Smooth muscle cell (in vitro differentiated cells): ENCODE results near the gene DHRS2. TPM values are rescaled to one million over a fixed set of nuclear protein-coding genes. Genes with fewer than 3 reads are reported as not detected.
"Not testable (repeated sequence)": the region's sequence is repeated elsewhere in the genome, so short reads cannot be mapped to it uniquely, and the experiment has no call there.

Experiments used
- DNase-seq: peaks from one replicate; lab custom pipeline; 2025; ENCODE audit not compliant: unreplicated experiment; lab: John Stamatoyannopoulos, UW
- H2AFZ ChIP-seq: fragments of 200-600 bp; sonication (generic); 2 replicates; pipeline ENCODE4 v1.6.0; 2016; ENCODE audit warnings: antibody characterized with exemption, low read depth, mild to moderate bottlenecking
- H3F3A ChIP-seq: fragments of 200-600 bp; sonication (generic); 2 replicates; pipeline ENCODE4 v1.6.0; 2017; ENCODE audit warnings: antibody characterized with exemption, low read depth
- H3K27ac ChIP-seq: fragments of 200-600 bp; sonication (generic); 2 replicates; pipeline ENCODE4 v1.5.1; 2016; ENCODE audit warnings: low read depth, mild to moderate bottlenecking
- H3K27me3 ChIP-seq: fragments of 200-600 bp; sonication (generic); 2 replicates; pipeline ENCODE4 v1.6.1; 2016; ENCODE audit warnings: low read depth, mild to moderate bottlenecking
- H3K36me3 ChIP-seq: fragments of 200-600 bp; sonication (generic); 2 replicates; pipeline ENCODE4 v1.5.1; 2016; ENCODE audit warnings: low read depth
- H3K4me1 ChIP-seq: fragments of 200-600 bp; sonication (generic); 2 replicates; pipeline ENCODE4 v1.5.1; 2016; ENCODE audit warnings: low read depth
- H3K4me2 ChIP-seq: fragments of 200-600 bp; sonication (generic); 2 replicates; pipeline ENCODE4 v1.6.0; 2016; ENCODE audit warnings: mild to moderate bottlenecking
- H3K4me3 ChIP-seq: fragments of 200-600 bp; sonication (generic); 2 replicates; pipeline ENCODE4 v1.5.1; 2016; ENCODE audit warnings: mild to moderate bottlenecking
- H3K79me2 ChIP-seq: fragments of 200-600 bp; sonication (generic); 2 replicates; pipeline ENCODE4 v1.6.0; 2016; ENCODE audit warnings: low read depth, mild to moderate bottlenecking
- H3K9ac ChIP-seq: fragments of 200-600 bp; sonication (generic); 2 replicates; pipeline ENCODE4 v1.6.0; 2016; ENCODE audit warnings: low read depth
- H3K9me3 ChIP-seq: fragments of 200-600 bp; sonication (generic); replicated peaks from 2 replicates; pipeline ENCODE4 v1.5.1; 2016; ENCODE audit warnings: low read depth
- H4K20me1 ChIP-seq: fragments of 200-600 bp; sonication (generic); 2 replicates; pipeline ENCODE4 v1.6.0; 2016; ENCODE audit warnings: low read depth
- WGBS: methylation state at CpG from one replicate; pipeline ENCODE4 v1.1.7; 2016; ENCODE audit warnings: low lambda C conversion rate; 5-methylcytosine and 5-hydroxymethylcytosine counted together
- polyA plus RNA-seq: library from polyadenylated mRNA; unstranded; fragments of >200 nt; fragmentation: Nextera tagmentation; extraction: Ambion mirVana; gene quantifications from 2 replicates; pipeline ENCODE4 v1.2.1, GENCODE V29; 2016
- total RNA-seq: library from RNA; depleted of rRNA; stranded (reverse); fragments of >200 nt; gene quantifications from 2 replicates; pipeline ENCODE4 v1.2.3, GENCODE V29; 2014
- TF ChIP-seq, protein P1 (sequence below): fragments of 200-600 bp; sonication (generic); IDR thresholded peaks from 2 replicates; pipeline ENCODE4 v1.5.1; 2017; ENCODE audit warnings: borderline replicate concordance, mild to moderate bottlenecking, antibody characterized with exemption; ENCODE audit not compliant: insufficient read depth, poor library complexity, severe bottlenecking

Gene DHRS2
- total and polyA plus RNA-seq, 2 experiments from 2014 or later = 0.36 to 1.4 TPM

DNA sequence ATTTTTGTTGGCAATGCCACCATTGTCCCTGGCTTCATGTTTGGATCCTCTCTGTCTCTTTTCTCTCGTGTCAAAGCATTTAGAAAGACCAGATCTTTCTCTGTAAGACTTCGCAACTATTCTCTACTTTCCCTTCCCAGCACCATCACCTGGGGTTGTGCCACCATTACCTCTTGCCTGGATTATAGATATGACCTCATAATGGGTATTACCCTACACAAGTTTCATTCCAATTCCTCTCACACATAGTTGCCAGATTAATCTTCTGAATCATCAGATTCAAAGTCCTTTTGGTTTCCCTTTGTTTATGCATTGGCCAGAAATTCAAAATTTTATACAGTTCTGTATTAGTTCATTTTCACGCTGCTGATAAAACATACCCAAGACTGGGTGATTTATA is 27.2 kb upstream of the DHRS2 start:
- Histone ChIP-seq H3K4me2 (no peak overlapping the region), H3K4me1 (no peaks in the 10 kb centered on the region), H3K9ac (no peak overlapping the region), H3K27me3 (peaks cover 2% of the 10 kb centered on the region), H3K27ac (no peak overlapping the region), H2AFZ (no peak overlapping the region), H4K20me1 (no peaks in the 10 kb centered on the region), H3K4me3 (no peak overlapping the region), H3K9me3 (no peaks in the 10 kb centered on the region), H3K79me2 (no peaks in the 10 kb centered on the region), H3K36me3 (no peaks in the 10 kb centered on the region), H3F3A (no peaks in the 10 kb centered on the region)
- TF ChIP-seq, protein P1, sequence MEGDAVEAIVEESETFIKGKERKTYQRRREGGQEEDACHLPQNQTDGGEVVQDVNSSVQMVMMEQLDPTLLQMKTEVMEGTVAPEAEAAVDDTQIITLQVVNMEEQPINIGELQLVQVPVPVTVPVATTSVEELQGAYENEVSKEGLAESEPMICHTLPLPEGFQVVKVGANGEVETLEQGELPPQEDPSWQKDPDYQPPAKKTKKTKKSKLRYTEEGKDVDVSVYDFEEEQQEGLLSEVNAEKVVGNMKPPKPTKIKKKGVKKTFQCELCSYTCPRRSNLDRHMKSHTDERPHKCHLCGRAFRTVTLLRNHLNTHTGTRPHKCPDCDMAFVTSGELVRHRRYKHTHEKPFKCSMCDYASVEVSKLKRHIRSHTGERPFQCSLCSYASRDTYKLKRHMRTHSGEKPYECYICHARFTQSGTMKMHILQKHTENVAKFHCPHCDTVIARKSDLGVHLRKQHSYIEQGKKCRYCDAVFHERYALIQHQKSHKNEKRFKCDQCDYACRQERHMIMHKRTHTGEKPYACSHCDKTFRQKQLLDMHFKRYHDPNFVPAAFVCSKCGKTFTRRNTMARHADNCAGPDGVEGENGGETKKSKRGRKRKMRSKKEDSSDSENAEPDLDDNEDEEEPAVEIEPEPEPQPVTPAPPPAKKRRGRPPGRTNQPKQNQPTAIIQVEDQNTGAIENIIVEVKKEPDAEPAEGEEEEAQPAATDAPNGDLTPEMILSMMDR = no peak
- DNase-seq = no peak
- WGBS = 72% methylated on average over 3 of the region's 3 CpGs

DNA sequence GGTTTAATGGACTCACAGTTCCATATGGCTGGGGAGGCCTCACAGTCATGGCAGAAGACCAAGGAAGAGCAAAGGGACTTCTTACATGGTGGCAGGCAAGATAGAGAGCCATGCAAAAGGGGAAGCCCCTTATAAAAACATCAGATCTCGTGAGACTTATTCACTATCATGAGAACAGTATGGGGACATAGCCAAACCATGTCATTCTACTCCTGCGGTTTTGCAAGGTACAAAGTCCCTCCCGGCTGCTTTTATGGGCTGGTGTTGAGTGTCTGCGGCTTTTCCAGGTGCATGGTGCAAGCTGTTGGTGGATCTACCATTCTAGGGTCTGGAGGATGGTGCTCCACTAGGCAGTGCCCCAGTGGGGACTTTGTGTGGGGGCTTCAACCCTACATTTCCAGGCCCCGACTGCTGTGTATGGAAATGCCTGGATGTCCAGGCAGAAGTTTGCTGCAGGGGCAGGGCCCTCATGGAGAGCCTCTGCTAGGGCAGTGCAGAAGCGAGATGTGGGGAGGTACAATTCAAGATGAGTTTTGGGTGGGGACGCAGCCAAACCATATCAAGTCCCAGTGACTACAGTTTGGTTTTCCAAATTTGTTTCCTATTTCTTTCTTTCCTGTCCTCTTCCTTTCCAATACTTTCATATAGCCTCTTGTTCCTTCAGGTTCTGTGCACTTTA is 26.6 kb upstream of the DHRS2 start:
- H3F3A ChIP-seq, H3K4me2 ChIP-seq, H3K4me1 ChIP-seq, H3K36me3 ChIP-seq, H3K27me3 ChIP-seq, H3K9me3 ChIP-seq, H3K27ac ChIP-seq, DNase-seq, H3K79me2 ChIP-seq, H3K4me3 ChIP-seq, H4K20me1 ChIP-seq, H2AFZ ChIP-seq, H3K9ac ChIP-seq: not testable (repeated sequence)
- WGBS = 62% methylated on average over 6 of the region's 7 CpGs

DNA sequence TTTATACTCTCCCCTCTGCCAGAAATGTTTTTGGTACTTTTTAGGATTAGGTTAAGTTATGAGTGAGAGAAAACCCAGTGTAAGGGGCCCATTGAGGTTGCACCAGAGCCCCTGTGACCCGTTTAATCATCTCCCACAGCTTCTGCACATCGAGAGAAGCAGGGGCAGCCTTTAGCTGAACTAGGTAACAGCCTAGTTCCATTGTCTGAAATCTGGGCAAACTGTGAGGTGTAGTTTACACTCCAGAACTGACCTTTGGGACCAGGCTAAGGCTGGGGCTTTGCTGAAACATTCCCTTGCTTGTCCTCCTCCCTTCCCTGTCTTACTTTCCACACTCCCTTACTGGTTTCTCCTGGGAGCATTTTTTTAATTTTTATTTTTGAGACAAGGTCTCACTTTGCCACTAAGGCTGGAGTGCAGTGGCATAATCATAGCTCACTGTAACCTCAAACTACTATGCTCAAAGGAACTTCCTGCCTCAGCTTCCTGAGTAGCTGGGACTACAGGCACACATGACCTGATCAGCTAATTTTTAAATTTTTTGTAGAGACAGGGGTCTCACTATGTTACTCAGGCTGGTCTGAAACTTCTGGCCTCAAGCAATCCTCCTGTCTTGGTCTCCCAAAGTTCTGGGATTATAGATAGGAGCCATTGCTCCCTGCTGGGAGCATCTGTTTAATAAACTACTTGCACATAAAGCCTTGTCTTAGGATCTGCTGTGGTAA is 25.9 kb upstream of the DHRS2 start:
- WGBS = 49% methylated on average over 2 of the region's 2 CpGs
- H3K36me3 ChIP-seq = no peaks in the 10 kb centered on the region
- no peak overlapping the region for H2AFZ ChIP-seq
- H3K9ac ChIP-seq = no peak overlapping the region
- H3K9me3 ChIP-seq = no peaks in the 10 kb centered on the region
- H3K27me3 ChIP-seq = peaks cover 2% of the 10 kb centered on the region
- no peaks in the 10 kb centered on the region for H3K4me1 ChIP-seq
- TF ChIP-seq, protein P1 = no peak
- no peak overlapping the region for H3K4me3 ChIP-seq
- no peaks in the 10 kb centered on the region for H3F3A ChIP-seq
- H4K20me1 ChIP-seq = no peaks in the 10 kb centered on the region
- H3K79me2 ChIP-seq = no peaks in the 10 kb centered on the region
- no peak overlapping the region for H3K27ac ChIP-seq
- H3K4me2 ChIP-seq = no peak overlapping the region
- DNase-seq = no peak

DNA sequence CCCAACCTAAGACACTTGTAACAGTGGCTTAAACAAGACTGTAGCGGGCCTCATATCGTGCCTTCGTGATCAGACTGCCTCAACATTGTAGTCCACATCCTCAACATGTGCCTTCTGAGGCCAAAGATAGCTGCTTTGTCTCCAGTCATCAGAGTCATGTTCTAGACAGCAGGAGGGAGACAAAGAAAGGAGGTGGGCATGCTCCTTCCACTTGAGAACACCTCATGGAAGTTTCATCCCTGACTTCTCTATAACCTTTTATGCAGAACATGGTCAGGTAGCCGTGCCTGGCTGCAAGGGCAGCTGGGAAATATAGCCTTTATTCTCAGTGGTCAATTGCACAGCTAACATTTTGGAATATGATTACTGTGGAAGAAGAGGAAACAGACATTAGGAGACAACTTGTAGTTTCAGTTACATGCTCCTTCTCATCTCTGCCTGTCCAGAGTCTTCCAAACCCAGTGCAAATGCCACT is 25.3 kb upstream of the DHRS2 start:
- H3K27me3 ChIP-seq = peaks cover 2% of the 10 kb centered on the region
- H3K9ac ChIP-seq = no peak overlapping the region
- no peak overlapping the region for H3K4me2 ChIP-seq
- H3K27ac ChIP-seq = no peak overlapping the region
- H2AFZ ChIP-seq = no peak overlapping the region
- H3K36me3 ChIP-seq = no peaks in the 10 kb centered on the region
- H3K79me2 ChIP-seq = no peaks in the 10 kb centered on the region
- TF ChIP-seq, protein P1 = no peak
- H3K9me3 ChIP-seq = no peaks in the 10 kb centered on the region
- no peak overlapping the region for H3K4me3 ChIP-seq
- no peaks in the 10 kb centered on the region for H3K4me1 ChIP-seq
- no peaks in the 10 kb centered on the region for H3F3A ChIP-seq
- 48% methylated on average over 4 of the region's 4 CpGs for WGBS
- DNase-seq = no peak
- H4K20me1 ChIP-seq = no peaks in the 10 kb centered on the region
